RWPE1 (cell line): Measurements from ENCODE around the gene DYNLRB1.
A peak's percentile ranks its signal among the peaks of the same experiment; 100 is the strongest.

ENCODE experiments used
- CTCF ChIA-PET: fragments of 350-600 bp; sonication (Branson Sonifier 250); formaldehyde crosslinking; extraction: SDS; loops from one replicate; lab custom pipeline; 2021; lab: Yijun Ruan, JAX
- POLR2A ChIA-PET: fragments of 400-600 bp; formaldehyde crosslinking; extraction: SDS; loops from one replicate; lab custom pipeline; 2020; ENCODE audit warnings: antibody characterized with exemption; ENCODE audit not compliant: low non-redundant PET; lab: Yijun Ruan, JAX
- DNase-seq: peaks from one replicate; pipeline ENCODE4 v3.0.0; 2012; ENCODE audit warnings: low spot score
- H3K27ac ChIP-seq: fragments of 450-650 bp; 2 replicates; pipeline ENCODE4 v1.5.1; 2017
- CTCF ChIP-seq: fragments of 450-650 bp; conservative IDR thresholded peaks from 2 replicates; pipeline ENCODE4 v1.5.1; 2017; ENCODE audit warnings: low read depth, mild to moderate bottlenecking

The DYNLRB1 gene

GRCh38 chr20:34559311-34560140, 43.3 kb downstream of the DYNLRB1 start:
- CTCF ChIA-PET = interaction anchor here (0.6 to 1.7 kb wide), 4 partner anchors 21 to 247 kb away, joined by 3 to 6 read pairs (median 4); no protein-coding TSS in a partner anchor
- TF ChIP-seq CTCF = no peak
- DNase-seq = no peak
- POLR2A ChIA-PET = interaction anchor here (0.5 to 1.4 kb wide), 3 partner anchors 42 to 91 kb away, joined by 3 to 6 read pairs (median 5); partner anchors contain the start of gene DYNLRB1
- H3K27ac ChIP-seq = peak overlapping the region; percentile 74

- no peak for TF ChIP-seq CTCF
- no peak for DNase-seq
- POLR2A ChIA-PET = no interaction called here
- peak overlapping the region; percentile 74 for H3K27ac ChIP-seq
- CTCF ChIA-PET = interaction anchor here (0.6 kb wide), 2 partner anchors 142 to 143 kb away, joined by 4 to 5 read pairs; no protein-coding TSS in a partner anchor
Observed at GRCh38 chr20:34560141-34560523, 43.9 kb downstream of the DYNLRB1 start.

- ChIA-PET CTCF (no interaction called here), POLR2A (no interaction called here)
- H3K27ac ChIP-seq = peak overlapping the region; percentile 74
- no peak for DNase-seq
- no peak for TF ChIP-seq CTCF
Observed at GRCh38 chr20:34560614-34561013, 44.4 kb downstream of the DYNLRB1 start.

- ChIA-PET CTCF (interaction anchor here (0.5 to 2.0 kb wide), 5 partner anchors 17 to 308 kb away, joined by 3 to 9 read pairs (median 4); no protein-coding TSS in a partner anchor), POLR2A (interaction anchor here (1.2 kb wide), 1 partner anchor 45 kb away, joined by 3 read pairs; the partner anchor contains the start of gene DYNLRB1)
- TF ChIP-seq CTCF = no peak
Observed at GRCh38 chr20:34561661-34562060, 45.4 kb downstream of the DYNLRB1 start.

GRCh38 chr20:34562641-34563040, 46.4 kb downstream of the DYNLRB1 start:
- peak overlapping the region; percentile 74; the same call in 1 of the 2 replicates for H3K27ac ChIP-seq
- DNase-seq = no peak
- ChIA-PET POLR2A (no interaction called here), CTCF (interaction anchor here (0.9 to 2.0 kb wide), 2 partner anchors 48 to 250 kb away, joined by 4 to 9 read pairs; no protein-coding TSS in a partner anchor)
- TF ChIP-seq CTCF = no peak; the same call in 1 of the 2 replicates

More at GRCh38 chr20:34561661-34562060, 45.4 kb downstream of the DYNLRB1 start:
- DNase-seq = no peak
- peak overlapping the region; percentile 74 for H3K27ac ChIP-seq

- DNase-seq = no peak
- POLR2A ChIA-PET = no interaction called here
- peak overlapping the region; percentile 36 for H3K27ac ChIP-seq
- TF ChIP-seq CTCF = no peak
- CTCF ChIA-PET = interaction anchor here (0.6 to 1.7 kb wide), 2 partner anchors 8 to 526 kb away, joined by 4 to 5 read pairs; no protein-coding TSS in a partner anchor
Observed at GRCh38 chr20:34564833-34565232, 48.6 kb downstream of the DYNLRB1 start.
